Measurements from ENCODE around the gene RPL36. TPM values are rescaled to one million over a fixed set of nuclear protein-coding genes. Genes with fewer than 3 reads are reported as not detected.

RPL36 gene
- total and polyA plus RNA-seq, 8 donors: 524 to 1,510 (median 728) TPM

DNA sequence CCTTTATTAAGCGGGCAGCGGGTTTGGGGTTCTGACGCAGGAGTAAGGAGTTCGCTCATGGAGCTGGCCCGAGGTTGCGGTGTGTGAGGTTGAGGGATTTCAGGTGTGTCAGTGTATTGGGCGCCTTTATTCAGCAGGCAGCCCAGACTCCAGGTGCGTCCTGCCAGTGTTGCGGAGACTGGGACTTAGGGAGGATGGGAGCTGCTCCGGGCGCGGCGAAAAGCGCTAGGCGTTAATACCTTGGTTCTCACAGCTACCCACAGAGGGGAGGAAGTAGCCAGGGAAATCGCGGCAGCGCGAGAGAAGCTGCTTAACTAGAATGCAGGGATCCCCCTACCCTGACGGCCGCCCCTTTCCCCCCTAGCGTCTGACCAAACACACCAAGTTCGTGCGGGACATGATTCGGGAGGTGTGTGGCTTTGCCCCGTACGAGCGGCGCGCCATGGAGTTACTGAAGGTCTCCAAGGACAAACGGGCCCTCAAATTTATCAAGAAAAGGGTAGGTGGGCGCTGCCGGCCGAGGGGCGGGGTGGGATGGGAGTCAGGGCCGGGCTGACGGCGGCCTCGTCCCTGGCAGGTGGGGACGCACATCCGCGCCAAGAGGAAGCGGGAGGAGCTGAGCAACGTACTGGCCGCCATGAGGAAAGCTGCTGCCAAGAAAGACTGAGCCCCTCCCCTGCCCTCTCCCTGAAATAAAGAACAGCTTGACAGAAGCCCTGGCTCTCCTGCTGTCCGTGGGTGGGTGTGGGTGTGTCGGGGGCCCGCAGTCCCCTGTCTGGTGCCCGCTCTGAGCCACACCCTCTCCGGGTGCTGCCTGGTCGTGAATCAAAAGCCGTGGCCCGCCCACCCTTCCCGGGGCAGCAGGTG, 1.1 kb downstream of the RPL36 start:
- TF ChIP-seq, protein P1, sequence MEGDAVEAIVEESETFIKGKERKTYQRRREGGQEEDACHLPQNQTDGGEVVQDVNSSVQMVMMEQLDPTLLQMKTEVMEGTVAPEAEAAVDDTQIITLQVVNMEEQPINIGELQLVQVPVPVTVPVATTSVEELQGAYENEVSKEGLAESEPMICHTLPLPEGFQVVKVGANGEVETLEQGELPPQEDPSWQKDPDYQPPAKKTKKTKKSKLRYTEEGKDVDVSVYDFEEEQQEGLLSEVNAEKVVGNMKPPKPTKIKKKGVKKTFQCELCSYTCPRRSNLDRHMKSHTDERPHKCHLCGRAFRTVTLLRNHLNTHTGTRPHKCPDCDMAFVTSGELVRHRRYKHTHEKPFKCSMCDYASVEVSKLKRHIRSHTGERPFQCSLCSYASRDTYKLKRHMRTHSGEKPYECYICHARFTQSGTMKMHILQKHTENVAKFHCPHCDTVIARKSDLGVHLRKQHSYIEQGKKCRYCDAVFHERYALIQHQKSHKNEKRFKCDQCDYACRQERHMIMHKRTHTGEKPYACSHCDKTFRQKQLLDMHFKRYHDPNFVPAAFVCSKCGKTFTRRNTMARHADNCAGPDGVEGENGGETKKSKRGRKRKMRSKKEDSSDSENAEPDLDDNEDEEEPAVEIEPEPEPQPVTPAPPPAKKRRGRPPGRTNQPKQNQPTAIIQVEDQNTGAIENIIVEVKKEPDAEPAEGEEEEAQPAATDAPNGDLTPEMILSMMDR (IDR thresholded peaks at IDR 0.05): no peak
- H3K36me3 ChIP-seq: peaks cover 0 to 42% (median 33%) of the 10 kb centered on the region in 3 donors
- H3K4me1 ChIP-seq: peaks cover 3 to 7% (median 6%) of the 10 kb centered on the region in 3 donors
- no peaks in the 10 kb centered on the region for H3K9me3 ChIP-seq
- intact Hi-C loops (cut with DNase I): no loop called here
- H3K27me3 ChIP-seq: no peaks in the 10 kb centered on the region
- H3K27ac ChIP-seq: peak overlapping the region; percentile 79 to 84 (median 84)
- ATAC-seq: peak; percentile 2 to 27 (median 11)
- H3K4me3 ChIP-seq: peak overlapping the region; percentile 76 to 92 (median 84)
- no peak for FAIRE-seq
- 1 to 2% methylated on average over 54 of the region's 54 CpGs for WGBS, 2 donors
- peak; percentile 53 to 88 (median 74) for DNase-seq

DNA sequence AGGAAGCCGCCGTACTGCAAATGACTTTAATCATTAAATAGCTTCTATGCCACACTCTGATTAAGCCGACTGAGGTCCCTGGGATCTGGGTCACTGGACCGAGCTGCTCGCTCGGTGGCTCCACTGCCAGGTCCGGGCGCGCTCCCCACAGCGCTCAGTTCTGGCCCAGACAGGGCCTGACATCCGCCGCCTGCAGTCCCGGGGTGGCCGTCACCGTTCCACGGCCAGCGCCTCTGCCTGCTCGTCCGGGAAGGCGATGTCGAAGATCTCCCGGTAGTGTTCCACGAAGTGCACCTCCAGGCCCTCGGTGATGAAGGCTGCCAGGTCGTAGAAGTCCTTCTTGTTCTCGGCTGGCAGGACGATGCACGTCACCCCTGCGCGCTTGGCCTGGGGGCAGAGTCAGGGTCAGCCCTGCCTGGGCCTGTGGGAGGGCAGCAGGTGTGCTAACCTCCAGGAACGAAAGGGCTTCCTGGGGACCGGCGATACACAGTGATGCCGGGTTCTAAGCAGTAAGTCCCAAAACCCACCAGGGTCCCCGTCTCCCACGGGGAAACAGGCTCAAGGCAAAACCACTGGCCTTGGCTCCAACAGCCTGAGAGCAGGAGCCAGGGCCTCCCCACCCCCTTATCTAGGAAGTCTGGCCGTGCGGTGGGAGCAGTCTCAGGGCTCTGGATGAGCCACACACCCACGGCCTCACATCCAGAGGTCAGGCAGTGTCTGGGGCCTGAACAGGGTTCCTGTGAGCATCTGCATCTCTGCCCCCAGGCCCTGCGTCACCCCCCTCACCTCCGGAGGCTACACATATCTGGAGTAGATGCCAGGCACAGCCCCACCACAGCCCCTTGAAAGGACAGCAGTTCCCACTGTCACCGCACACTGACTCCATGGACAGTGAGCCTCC, 2.0 kb downstream of the RPL36 start:
- Histone ChIP-seq H3K27ac (peak overlapping the region in 3 of 4 donors; percentile 79 to 84 (median 83)), H3K27me3 (no peaks in the 10 kb centered on the region), H3K4me1 (peaks cover 3 to 7% (median 6%) of the 10 kb centered on the region in 3 donors), H3K36me3 (peaks cover 0 to 51% (median 33%) of the 10 kb centered on the region in 3 donors), H3K4me3 (peak overlapping the region in 3 of 4 donors; percentile 78 to 92 (median 90)), H3K9me3 (no peaks in the 10 kb centered on the region)
- ATAC-seq (no peak), FAIRE-seq (no peak), DNase-seq (peak in 4 of 6 donors; percentile 43 to 83 (median 64))
- WGBS, 2 donors: 44 to 50% methylated on average over 41 to 42 of the region's 42 CpGs
- TF ChIP-seq, protein P1 (IDR thresholded peaks at IDR 0.05): no peak
- intact Hi-C loops (cut with DNase I): no loop called here

DNA sequence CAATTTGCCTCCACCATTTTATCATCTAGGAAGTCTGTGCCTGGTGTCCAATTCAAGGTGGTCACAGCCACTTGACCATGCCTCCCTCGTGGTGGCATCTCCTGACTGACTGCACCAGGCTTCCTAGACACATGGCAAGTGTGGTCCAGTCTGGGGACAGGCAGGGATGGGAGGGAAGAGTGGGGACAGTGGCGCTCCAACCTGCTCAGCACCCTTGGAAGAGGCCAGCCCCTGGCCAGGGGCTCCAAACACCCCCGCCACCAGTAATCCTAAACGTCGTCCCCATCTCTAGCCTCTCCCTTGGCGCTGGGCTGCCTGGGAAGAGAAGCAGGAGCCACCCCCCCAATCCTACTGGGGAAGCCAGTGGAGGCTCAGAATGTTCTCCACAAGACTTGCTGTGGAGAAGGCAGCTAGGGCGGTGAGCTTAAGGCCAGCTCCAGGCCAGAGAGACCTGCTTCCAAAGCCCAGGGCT, 2.7 kb downstream of the RPL36 start:
- Histone ChIP-seq H3K4me1 (peaks cover 0 to 7% (median 6%) of the 10 kb centered on the region in 3 donors), H3K4me3 (no peak overlapping the region), H3K27me3 (no peaks in the 10 kb centered on the region), H3K36me3 (peaks cover 0 to 51% (median 33%) of the 10 kb centered on the region in 3 donors), H3K27ac (no peak overlapping the region), H3K9me3 (no peaks in the 10 kb centered on the region)
- FAIRE-seq (no peak), DNase-seq (peak in 1 of 6 donors; percentile 20), ATAC-seq (no peak)
- TF ChIP-seq, protein P1 (IDR thresholded peaks at IDR 0.05): no peak
- 77 to 81% methylated on average over 7 of the region's 7 CpGs for WGBS, 2 donors
- intact Hi-C loops (cut with DNase I): no loop called here

DNA sequence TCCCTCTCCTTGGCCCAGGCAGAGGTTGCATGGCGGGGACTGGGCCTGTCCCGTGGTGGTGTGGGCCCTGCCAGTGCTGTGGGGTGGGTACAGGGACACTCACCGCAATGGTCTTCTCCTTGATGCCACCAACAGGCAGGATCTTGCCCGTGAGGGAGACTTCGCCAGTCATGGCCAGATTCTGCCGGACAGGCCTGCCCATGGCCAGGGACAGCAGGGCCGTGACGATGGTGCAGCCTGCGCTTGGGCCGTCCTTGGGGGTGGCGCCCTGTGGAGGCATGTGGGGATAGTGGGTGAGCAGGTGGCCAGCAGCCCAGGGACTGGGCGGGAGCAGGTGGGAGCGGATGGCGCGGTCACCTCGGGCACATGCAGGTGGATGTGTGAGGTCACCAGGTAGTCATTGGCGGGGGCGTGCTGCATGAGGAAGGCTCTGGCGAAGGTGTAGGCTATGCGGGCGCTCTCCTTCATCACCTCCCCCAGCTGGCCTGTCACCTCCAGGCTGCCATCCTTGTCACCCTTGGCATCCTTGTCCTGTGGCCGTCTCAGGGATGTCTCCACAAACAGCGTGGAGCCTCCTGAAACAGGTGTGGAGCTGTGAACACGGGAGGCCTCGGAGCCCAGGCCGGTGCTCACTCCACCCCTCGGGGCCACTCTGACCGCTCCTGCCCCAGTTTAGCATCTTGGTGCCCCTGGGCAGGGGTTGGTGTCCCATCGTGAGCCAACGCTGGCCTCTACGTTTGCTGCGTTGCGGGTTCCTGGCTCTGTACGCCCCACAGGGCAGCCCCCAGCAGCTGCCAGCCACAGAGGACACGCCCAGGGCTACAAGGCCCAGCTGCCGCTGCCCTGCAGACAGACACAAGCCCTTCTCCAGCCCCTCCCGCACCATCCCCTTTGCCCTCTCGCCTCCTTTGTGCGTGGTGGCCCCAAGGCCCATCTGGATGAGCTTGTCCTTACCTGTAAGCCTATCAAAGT, 3.4 kb downstream of the RPL36 start:
- TF ChIP-seq, protein P1 (IDR thresholded peaks at IDR 0.05): no peak
- intact Hi-C loops (cut with DNase I): no loop called here
- no peaks in the 10 kb centered on the region for H3K9me3 ChIP-seq
- no peak overlapping the region for H3K4me3 ChIP-seq
- 90 to 92% methylated on average over 34 to 37 of the region's 39 CpGs for WGBS, 2 donors
- no peak overlapping the region for H3K27ac ChIP-seq
- peaks cover 0 to 7% (median 6%) of the 10 kb centered on the region in 3 donors for H3K4me1 ChIP-seq
- peaks cover 0 to 53% (median 39%) of the 10 kb centered on the region in 3 donors for H3K36me3 ChIP-seq
- H3K27me3 ChIP-seq: no peaks in the 10 kb centered on the region
- FAIRE-seq: no peak
- peak in 4 of 6 donors; percentile 28 to 84 (median 59) for DNase-seq
- ATAC-seq: no peak

All from pancreas (tissue), 10 donors.